Left ventricle myocardium superior (tissue), 1 donor: ENCODE results near the gene COL13A1. TPM values are rescaled to one million over a fixed set of nuclear protein-coding genes. Genes with fewer than 3 reads are reported as not detected.

Source experiments
- ATAC-seq: fragments of 200-7000 bp; cut with Tn5 transposase; one replicate; pipeline ENCODE4 v1.9.1; 2020; ENCODE audit warnings: mild to moderate bottlenecking, moderate library complexity
- DNase-seq: peaks from one replicate; pipeline ENCODE4 v3.0.0-alpha.2; 2020
- intact Hi-C: fragments of 100-400 bp; cut with micrococcal nuclease; formaldehyde crosslinking; loops from one replicate; pipeline ENCODE4 v1.11.0; 2022
- total RNA-seq: library from RNA; stranded (reverse); fragmentation: NEBNext Ultra II Directional; extraction: Animal tissue kit (Norgen Biotek cat#: 25700); gene quantifications from one replicate; pipeline ENCODE4 v1.2.1, GENCODE V29; 2021
- donor health status: DM: no; HTN: yes; CAD: no; lungs with severe emphysema.

COL13A1 gene
- total RNA-seq, 1 donor from 2014 or later, result 1.0 TPM

DNA sequence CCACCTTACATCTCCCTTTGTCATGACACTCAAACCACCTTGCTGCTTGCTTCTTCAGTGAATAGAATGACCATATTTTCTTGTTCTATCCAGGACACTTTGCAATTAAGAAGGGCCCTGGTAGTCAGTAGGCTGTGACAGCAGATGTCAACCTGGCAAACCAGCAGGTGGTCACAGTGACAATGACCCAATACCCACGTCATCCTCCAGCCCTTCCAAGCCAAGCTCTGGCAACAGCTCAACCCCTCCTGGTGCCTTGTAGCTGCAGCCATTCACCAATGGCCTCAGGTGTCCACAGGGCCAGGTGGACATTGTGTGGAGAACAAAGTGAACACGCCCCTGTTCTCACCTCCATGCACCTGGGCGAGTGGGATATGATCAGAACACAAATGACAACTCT lies 163.4 kb downstream of the COL13A1 start:
- ATAC-seq (no peak), DNase-seq (no peak)
- intact Hi-C loops, result no loop called here

DNA sequence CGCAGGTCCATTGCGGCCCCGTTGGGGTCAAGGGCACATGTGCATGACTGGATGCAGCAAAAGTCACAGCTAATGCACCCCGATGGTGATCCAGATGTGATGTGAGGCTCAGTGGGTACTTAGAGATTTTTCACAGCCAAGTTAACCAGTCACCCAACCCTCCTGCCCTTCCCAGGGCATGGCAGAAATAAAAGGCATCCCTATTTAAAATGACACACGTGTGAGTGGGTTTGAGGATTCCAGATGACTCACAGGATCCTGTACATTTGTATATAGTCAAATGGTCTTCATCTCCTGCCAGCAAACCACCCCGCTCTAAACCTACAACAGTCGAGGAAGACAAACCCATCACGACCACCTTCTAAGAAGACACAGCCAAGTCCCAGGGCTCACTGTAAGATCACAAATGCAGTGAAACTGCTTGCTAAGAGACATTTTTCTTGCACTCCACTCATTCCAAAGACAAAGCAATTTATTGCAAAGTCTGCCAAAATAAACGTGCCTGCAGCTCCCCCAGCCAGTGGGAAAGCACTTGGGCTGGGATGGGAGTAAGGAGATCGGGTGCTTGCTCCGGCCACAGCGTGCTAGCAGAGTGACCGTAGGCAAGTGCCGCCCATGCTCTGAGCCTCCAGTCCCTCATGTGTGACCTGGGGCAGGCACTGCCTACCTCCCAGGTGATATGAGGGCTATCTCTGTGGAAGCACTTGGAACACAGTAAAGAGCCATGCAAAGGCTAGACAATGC lies 164.4 kb downstream of the COL13A1 start:
- no peak for DNase-seq
- no peak for ATAC-seq
- intact Hi-C loops, result no loop called here

DNA sequence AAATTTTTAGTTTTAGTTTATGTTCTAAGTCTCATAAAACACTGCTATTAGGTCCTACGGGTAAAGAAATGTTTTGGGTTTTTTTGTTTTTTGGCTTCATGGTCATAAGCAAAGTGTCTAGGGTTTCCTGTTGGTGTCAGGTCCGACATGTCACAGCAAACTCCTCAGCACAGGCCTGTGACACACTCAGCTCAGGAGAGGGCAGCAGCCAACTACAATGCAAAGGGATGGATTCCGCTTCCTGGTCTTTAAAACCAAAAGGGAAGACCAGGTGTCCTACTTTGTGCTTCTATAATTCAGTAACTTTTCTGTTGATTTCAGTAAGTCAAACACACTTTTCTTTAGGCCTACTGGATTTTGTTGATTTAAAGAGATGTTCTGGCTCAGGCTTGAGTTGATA lies 167.1 kb downstream of the COL13A1 start:
- DNase-seq (no peak), ATAC-seq (no peak)

DNA sequence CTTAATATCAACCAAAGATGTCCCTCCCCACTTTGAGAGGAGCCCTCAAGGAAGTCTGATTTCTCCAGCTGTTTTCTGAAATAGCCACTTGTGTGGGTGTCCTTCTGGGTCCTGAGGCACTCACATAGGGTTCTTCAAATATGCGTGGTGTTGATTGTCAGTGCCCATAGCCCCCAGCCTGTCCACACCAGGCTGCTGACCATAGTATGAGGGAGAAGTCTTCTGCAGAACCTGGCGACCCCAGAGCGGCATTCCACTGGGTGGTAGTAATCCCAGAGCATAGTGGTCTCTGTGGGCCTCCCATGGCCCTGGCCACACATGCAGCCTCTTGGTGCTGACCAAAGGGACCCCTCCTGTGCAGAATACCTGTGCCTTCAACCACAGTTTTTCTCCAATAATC lies 168.3 kb downstream of the COL13A1 start:
- DNase-seq (no peak), ATAC-seq (no peak)
- intact Hi-C loops, result no loop called here

More for the DNA sequence above, 167.1 kb downstream of the COL13A1 start:
- intact Hi-C loops, result no loop called here

DNA sequence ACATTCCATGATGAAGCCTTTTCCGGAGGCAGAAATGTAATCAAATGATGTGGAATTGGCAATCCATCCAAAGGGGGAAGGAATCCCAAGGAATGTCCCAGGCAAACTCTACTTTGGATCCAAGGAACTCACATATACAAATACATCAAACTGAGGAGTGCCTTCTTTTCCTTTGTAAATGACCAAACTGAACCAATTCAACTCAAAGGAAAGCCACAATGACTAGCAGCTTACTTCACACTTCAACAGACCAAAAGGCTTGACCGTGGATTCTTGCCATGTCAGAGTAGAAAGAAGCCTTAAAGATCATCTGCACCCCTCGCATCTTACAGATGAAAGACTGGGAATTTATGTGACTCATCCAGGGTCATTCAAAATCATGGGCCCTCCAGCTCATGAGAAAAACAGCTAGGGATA lies 171.3 kb downstream of the COL13A1 start:
- intact Hi-C loops, result no loop called here
- ATAC-seq (no peak), DNase-seq (no peak)

DNA sequence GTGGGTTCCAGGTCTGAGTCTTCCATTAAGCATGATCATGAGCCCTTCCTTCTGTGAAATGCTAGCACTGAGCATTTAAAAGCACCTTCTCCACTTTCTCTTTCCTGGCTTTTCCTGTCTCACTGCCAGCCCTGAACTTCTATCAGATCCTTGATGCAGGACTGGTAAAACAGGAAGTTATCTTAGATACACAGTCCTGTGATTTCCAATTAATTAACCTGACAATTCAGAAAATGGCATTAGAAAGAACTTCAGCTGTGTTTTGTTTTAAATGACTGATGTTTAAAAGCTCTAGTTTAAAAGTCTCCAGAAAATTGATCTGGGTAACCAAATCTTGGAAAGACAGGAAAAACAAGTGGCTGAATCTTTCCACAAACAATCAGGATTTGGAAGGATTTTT lies 172.0 kb downstream of the COL13A1 start:
- ATAC-seq, result no peak
- intact Hi-C loops, result no loop called here
- no peak for DNase-seq

DNA sequence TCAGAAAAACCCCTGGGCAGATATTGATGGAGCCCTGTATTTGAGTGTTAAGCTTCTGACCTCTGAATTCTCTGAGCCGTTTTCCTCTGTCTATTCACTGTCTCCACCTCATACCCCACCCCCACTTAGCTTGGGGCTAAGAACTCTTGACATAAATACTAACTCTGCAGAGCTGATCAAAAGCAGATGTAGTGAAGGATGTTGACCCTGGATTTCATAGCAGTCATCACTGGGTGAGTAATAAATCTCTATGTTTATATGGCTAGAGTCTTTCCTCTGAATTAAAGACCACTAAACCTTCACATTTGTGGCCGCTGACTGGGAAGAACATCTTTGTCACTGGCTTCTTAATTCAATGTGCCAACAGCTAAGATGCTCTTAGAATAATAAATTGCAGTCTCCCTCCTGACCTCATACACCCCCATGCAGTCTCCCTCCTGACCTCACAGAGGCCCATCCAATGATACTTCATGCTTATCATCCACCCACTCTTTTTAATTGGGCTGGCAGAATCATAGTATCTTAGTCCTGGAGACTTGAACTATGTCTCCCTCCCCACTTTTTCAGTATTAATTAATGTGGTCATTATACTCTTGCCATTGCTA lies 172.9 kb downstream of the COL13A1 start:
- intact Hi-C loops, result no loop called here
- DNase-seq, result no peak
- no peak for ATAC-seq

DNA sequence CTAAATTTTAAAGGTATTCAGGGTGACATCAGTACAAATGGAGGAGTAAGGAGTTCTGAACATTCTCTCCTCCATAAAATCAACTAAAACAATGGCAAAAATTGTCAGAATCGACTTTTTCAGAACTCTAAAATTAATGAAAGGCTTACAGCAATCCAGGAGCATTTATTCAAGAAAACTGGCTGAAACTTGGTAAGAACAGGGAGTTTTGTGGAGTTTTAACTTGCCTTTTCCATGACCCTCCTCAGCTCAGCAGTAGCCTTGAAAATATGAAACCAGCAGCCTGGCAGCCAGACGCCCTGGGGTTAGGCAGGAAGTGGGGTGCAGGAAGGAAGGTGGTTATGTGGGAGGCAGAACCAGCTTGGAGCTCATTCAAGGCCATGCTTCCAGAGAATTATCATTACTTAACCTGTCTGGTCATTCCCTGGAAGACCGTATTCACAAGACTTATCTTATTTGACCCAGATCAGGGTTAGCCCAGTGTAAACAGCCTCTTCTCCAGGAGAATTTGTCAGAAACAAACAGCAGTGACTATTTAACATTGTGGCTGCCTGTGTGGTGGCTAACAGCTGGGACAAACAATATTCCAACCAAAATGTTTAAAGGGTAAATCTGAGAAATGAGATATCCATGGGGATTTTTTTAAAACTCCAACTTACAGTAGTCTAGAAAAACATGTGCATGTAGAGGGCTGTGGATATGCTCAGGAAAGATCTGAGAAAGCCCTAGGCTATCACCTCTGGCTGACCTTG lies 175.3 kb downstream of the COL13A1 start:
- ATAC-seq, result no peak
- intact Hi-C loops, result no loop called here

DNA sequence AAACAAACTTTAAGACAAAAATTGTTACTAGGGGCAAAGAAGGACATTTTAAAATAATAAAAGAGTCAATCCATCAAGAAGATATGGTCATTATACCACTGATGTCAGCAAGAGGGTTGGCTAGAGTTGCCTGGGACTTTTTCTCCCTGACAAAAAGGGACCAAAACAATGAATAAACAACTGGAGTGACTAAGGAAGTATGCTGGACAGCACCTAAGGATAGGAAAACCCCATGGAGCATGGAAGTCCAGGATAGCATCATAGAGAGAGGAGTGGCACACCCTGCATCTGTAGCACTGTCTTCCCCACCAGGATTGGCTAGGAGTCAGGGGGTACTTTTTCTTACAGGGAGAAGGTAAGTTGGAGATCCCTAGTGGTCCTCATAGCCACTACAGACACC lies 177.5 kb downstream of the COL13A1 start:
- DNase-seq (no peak), ATAC-seq (no peak)
- intact Hi-C loops, result no loop called here

More for the DNA sequence above, 175.3 kb downstream of the COL13A1 start:
- no peak for DNase-seq

DNA sequence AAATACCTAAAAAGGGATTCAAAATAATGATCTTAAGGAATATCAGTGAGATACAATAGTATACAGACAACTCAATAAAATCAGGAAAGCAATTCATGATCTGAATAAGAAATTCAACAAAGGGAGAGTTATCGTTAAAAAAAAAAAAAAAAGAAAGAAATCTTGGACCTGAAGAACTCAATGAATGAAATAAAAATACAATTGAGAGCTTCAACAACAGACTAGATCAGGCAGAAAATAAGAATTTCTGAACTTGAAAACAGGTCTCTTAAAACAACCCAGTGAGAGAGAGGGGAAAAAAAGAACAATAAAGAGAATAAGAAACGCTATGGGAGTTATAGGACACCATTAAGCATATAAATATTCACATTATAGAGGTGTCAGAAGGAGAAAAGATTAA lies 179.0 kb downstream of the COL13A1 start:
- intact Hi-C loops, result no loop called here
- ATAC-seq (no peak), DNase-seq (no peak)

DNA sequence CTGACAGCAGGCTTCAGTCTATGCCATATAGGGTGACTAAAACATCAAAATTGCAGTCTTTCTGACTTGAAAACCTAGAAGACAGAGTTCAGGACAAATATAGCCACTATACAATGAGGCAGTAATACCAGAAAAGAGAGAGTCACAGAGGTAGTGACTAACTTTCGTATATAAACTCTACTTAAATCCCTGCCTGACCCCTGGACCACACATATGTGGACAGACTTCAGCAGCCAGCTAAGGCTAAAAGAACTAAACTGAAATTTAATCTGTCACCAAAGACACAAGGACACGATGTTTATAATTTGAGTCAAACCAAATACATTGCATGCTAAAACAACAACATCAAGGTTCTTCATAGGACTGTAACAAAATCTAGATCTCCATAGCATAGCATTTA lies 186.4 kb downstream of the COL13A1 start:
- DNase-seq (no peak), ATAC-seq (no peak)
- intact Hi-C loops, result no loop called here

DNA sequence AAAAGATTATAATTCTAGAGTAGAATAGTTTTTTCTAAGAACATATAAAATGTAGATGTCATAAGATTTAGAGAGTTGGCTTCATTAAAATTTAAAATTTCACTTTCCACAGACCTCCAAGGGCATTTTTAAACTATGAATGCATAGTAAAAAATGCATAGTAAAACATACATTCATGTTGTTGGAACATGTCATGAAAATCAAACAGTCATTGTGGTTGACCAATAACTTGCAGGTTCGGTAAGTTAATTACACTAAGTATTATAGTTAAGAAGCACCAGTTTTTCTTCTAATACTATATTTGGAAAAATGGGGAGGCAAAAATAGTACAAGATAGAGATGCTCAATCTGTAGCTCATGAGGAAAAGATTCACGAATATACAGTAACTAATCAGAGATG lies 189.4 kb downstream of the COL13A1 start:
- ATAC-seq (no peak), DNase-seq (no peak)
- intact Hi-C loops, result no loop called here

DNA sequence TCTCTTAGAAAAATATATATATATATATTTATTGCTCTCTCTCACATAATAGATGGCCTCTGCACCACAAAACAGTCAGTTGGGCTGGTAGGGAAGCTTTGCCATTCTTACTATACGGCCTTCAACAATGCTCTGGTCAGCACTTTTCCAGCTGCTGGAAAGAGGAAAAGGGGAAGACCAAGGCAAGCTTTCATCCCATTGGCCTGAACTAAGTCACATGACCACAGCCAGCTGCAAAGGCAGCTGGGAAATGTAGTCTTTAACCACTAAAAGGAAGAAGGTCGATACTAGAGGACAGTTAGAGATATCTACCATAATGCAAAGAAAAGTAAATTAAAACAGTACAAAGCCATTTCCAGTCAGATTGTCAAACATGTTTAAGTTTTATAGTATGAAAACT lies 192.6 kb downstream of the COL13A1 start:
- intact Hi-C loops, result no loop called here
- DNase-seq, result peak; percentile 29
- peak; percentile 74 for ATAC-seq

DNA sequence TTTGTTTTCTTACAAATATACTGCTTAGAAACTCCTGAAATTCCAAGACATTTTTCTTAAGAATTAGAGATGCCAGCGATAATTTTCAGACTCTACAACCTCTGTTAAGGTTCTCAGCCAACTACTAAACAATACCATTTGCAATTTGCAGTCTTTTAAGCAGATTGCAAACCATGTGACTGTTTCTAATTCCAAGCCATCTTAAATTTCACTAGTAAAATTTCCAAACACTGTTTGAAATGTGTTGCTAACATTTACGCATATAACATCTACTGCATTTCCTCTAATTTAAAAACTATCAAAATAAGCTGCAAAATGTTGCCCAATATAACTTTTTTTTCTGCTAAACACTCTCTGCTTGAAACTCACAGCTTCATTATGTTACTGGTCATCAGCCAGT lies 194.9 kb downstream of the COL13A1 start:
- intact Hi-C loops, result no loop called here
- no peak for ATAC-seq
- DNase-seq, result no peak

DNA sequence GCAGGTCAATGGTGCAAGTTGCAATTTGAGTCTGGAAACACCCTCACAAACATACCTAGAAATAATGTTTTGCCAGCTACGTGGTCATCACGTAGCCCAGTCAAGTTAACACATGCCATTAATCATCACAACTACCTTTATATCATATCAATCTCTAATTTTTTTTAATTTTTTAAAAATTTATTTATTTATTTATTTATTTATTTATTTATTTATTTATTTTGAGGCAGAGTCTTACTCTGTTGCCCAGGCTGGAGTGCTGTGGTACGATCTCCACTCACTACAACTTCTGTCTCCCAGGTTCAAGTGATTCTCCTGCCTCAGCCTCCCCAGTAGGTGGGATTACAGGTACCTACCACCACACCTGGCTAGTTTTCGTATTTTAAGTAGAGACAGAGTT lies 198.6 kb downstream of the COL13A1 start:
- intact Hi-C loops, result no loop called here
- DNase-seq (no peak), ATAC-seq (no peak)

DNA sequence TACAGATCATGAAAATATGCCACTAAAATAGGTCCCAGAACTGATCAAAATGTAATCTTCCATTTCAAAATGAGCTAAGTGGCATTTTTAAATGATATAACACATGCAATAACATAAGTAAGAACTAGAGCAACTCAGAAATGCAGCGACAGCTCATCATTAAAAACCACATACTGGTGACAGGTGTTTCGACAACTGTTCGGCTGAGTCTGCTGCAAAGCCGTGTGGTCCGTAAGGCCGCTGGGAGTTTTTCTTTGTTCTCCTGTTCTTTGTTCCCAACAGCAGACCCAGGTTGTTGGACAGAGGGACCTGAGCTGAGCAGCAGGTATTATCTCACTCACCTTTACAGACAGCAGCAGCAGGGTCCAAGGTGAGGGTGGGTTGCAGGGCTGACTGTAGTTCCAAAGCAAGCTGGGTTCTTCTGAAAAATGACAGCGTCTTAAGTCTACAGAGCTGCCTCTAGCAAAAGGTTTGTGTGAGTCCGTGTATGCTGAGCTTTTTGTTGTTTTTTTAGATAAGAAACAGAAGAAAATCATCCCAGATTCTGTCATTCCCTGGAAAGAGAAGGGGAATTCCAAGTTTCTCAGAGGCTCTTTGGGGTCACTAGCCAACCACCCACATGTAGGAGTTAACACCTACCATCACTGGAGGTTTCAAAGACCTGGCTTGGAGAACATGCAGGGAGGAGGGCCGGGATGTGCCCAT lies 205.6 kb downstream of the COL13A1 start:
- no peak for DNase-seq
- ATAC-seq, result no peak
- intact Hi-C loops, result no loop called here
